H9 (cell line): ENCODE results near the gene EFNA3. TPM values are rescaled to one million over a fixed set of nuclear protein-coding genes. Genes with fewer than 3 reads are reported as not detected.

Experiments
- DNase-seq: peaks from one replicate; pipeline ENCODE4 v3.0.0-alpha.2; 2017
- H2AFZ ChIP-seq: one replicate; pipeline ENCODE4 v1.6.1; 2013; ENCODE audit warnings: mild to moderate bottlenecking, low read length, control low read depth, moderate library complexity
- H2AK5ac ChIP-seq: 2 replicates; pipeline ENCODE4 v1.6.1; 2013; ENCODE audit warnings: low read length, control low read depth, mixed read lengths; ENCODE audit not compliant: insufficient read length
- H2BK120ac ChIP-seq: one replicate; pipeline ENCODE4 v1.6.1; 2013; ENCODE audit warnings: low read depth, mild to moderate bottlenecking, low read length, control low read depth, inconsistent platforms; ENCODE audit not compliant: poor library complexity, severe bottlenecking
- H2BK12ac ChIP-seq: 2 replicates; pipeline ENCODE4 v1.6.1; 2013; ENCODE audit warnings: low read length, control low read depth, mixed read lengths, low read depth; ENCODE audit not compliant: insufficient read length
- H2BK15ac ChIP-seq: 2 replicates; pipeline ENCODE4 v1.6.1; 2013; ENCODE audit warnings: low read depth, low read length, control low read depth
- H2BK20ac ChIP-seq: one replicate; pipeline ENCODE4 v1.6.1; 2013; ENCODE audit warnings: low read depth, mild to moderate bottlenecking, low read length, control low read depth, inconsistent platforms; ENCODE audit not compliant: poor library complexity, severe bottlenecking
- H2BK5ac ChIP-seq: 2 replicates; pipeline ENCODE4 v1.6.1; 2013; ENCODE audit warnings: low read length, control low read depth, mixed read lengths; ENCODE audit not compliant: insufficient read length
- H3K14ac ChIP-seq: 2 replicates; pipeline ENCODE4 v1.6.1; 2013; ENCODE audit warnings: low read length, control low read depth; ENCODE audit not compliant: insufficient read depth
- H3K18ac ChIP-seq: 2 replicates; pipeline ENCODE4 v1.6.1; 2013; ENCODE audit warnings: low read depth, mild to moderate bottlenecking, mixed read lengths, low read length, control low read depth; ENCODE audit not compliant: insufficient read length
- H3K23ac ChIP-seq: 2 replicates; pipeline ENCODE4 v1.6.1; 2013; ENCODE audit warnings: low read length, control low read depth, mixed read lengths, low read depth; ENCODE audit not compliant: insufficient read length
- H3K23me2 ChIP-seq: 2 replicates; pipeline ENCODE4 v1.6.1; 2013; ENCODE audit warnings: low read depth, mild to moderate bottlenecking, mixed read lengths, low read length, control low read depth; ENCODE audit not compliant: insufficient read length, poor library complexity, severe bottlenecking
- H3K27ac ChIP-seq: 2 replicates; pipeline ENCODE4 v1.5.1; 2013; ENCODE audit warnings: low read length, control low read depth, mixed read lengths, low read depth; ENCODE audit not compliant: insufficient read length
- H3K27me3 ChIP-seq: 2 replicates; pipeline ENCODE4 v1.6.1; 2013; ENCODE audit warnings: low read length, control low read depth, inconsistent platforms; ENCODE audit not compliant: insufficient read depth
- H3K4ac ChIP-seq: 2 replicates; pipeline ENCODE4 v1.6.1; 2013; ENCODE audit warnings: low read depth, mild to moderate bottlenecking, control low read depth, inconsistent platforms, low read length, moderate library complexity
- H3K4me1 ChIP-seq: 2 replicates; pipeline ENCODE4 v1.6.1; 2013; ENCODE audit warnings: low read length, control low read depth, inconsistent platforms; ENCODE audit not compliant: insufficient read depth
- H3K4me2 ChIP-seq: 2 replicates; pipeline ENCODE4 v1.6.1; 2013; ENCODE audit warnings: low read length, control low read depth, mixed read lengths; ENCODE audit not compliant: insufficient read length, insufficient read depth
- H3K56ac ChIP-seq: 2 replicates; pipeline ENCODE4 v1.6.1; 2013; ENCODE audit warnings: low read depth, mild to moderate bottlenecking, mixed read lengths, low read length, control low read depth; ENCODE audit not compliant: insufficient read length
- H3K79me1 ChIP-seq: 2 replicates; pipeline ENCODE4 v1.6.1; 2013; ENCODE audit warnings: low read depth, mild to moderate bottlenecking, moderate library complexity, low read length, control low read depth, inconsistent platforms; ENCODE audit not compliant: insufficient read depth, poor library complexity, severe bottlenecking
- H3K79me2 ChIP-seq: 2 replicates; pipeline ENCODE4 v1.6.1; 2013; ENCODE audit warnings: low read length, control low read depth, inconsistent platforms; ENCODE audit not compliant: insufficient read depth
- H3K9ac ChIP-seq: 2 replicates; pipeline ENCODE4 v1.6.1; 2013; ENCODE audit warnings: low read length, control low read depth, mixed read lengths; ENCODE audit not compliant: insufficient read length; ENCODE audit errors: extremely low read depth
- H3K9me3 ChIP-seq: one replicate; pipeline ENCODE4 v1.6.1; 2013; ENCODE audit warnings: low read depth, low read length, inconsistent platforms; ENCODE audit not compliant: control insufficient read depth
- H3T11ph ChIP-seq: one replicate; pipeline ENCODE4 v1.6.1; 2013; ENCODE audit warnings: mild to moderate bottlenecking, low read length, control low read depth, inconsistent platforms
- H4K20me1 ChIP-seq: one replicate; pipeline ENCODE4 v1.6.1; 2013; ENCODE audit not compliant: control insufficient read depth, insufficient read length, insufficient read depth
- H4K5ac ChIP-seq: 2 replicates; pipeline ENCODE4 v1.6.1; 2013; ENCODE audit warnings: low read depth, mild to moderate bottlenecking, mixed read lengths, low read length, control low read depth; ENCODE audit not compliant: insufficient read length
- H4K8ac ChIP-seq: replicated peaks from 2 replicates; pipeline ENCODE4 v1.6.1; 2013; ENCODE audit warnings: low read length, control low read depth, mixed read lengths, low read depth; ENCODE audit not compliant: insufficient read length
- H4K91ac ChIP-seq: 2 replicates; pipeline ENCODE4 v1.6.1; 2013; ENCODE audit warnings: low read depth, mild to moderate bottlenecking, moderate library complexity, mixed read lengths, low read length, control low read depth; ENCODE audit not compliant: insufficient read length
- H3K27ac Mint-ChIP-seq, 3 experiments: 2 replicates in 2 of 3; 3 replicates in 1 of 3; pipeline ENCODE4 v1.8.0; 2020 to 2021; ENCODE audit warnings: mixed read lengths in 3 of 3, mild to moderate bottlenecking in 1 of 3, moderate library complexity in 1 of 3
- H3K27me3 Mint-ChIP-seq: 2 replicates; pipeline ENCODE4 v1.8.0; 2021; ENCODE audit warnings: low read depth, mild to moderate bottlenecking, moderate library complexity, mixed read lengths
- H3K36me3 Mint-ChIP-seq, 3 experiments: 2 replicates in 2 of 3; 3 replicates in 1 of 3; pipeline ENCODE4 v1.8.0; 2020 to 2021; ENCODE audit warnings: low read depth in 3 of 3, mixed read lengths in 3 of 3; ENCODE audit not compliant: insufficient read depth in 1 of 3
- H3K4me1 Mint-ChIP-seq, 2 experiments: 2 replicates each; pipeline ENCODE4 v1.8.0; 2020; ENCODE audit warnings: mixed read lengths in 2 of 2
- H3K4me3 Mint-ChIP-seq, 2 experiments: 2 replicates in 1 of 2; 3 replicates in 1 of 2; pipeline ENCODE4 v1.8.0; 2020 to 2021; ENCODE audit warnings: mild to moderate bottlenecking in 2 of 2, mixed read lengths in 2 of 2, moderate library complexity in 1 of 2
- H3K9me3 Mint-ChIP-seq, 2 experiments: 2 replicates in 1 of 2; 3 replicates in 1 of 2; pipeline ENCODE4 v1.8.0; 2020; ENCODE audit warnings: mild to moderate bottlenecking in 2 of 2, mixed read lengths in 2 of 2, moderate library complexity in 1 of 2
- WGBS: extraction: QIAGEN DNeasy Blood & Tissue Kit; methylation state at CpG from one replicate; pipeline ENCODE4 v1.1.7; 2013; ENCODE audit warnings: missing lambda C conversion rate, low lambda C conversion rate, mixed read lengths; ENCODE audit not compliant: insufficient read length; ENCODE audit errors: extremely low coverage; 5-methylcytosine and 5-hydroxymethylcytosine counted together
- total RNA-seq: library from RNA; stranded (reverse); gene quantifications from 2 replicates; pipeline ENCODE4 v1.2.1, GENCODE V29; 2021
- TF ChIP-seq, protein P1 (sequence below): fragments of 200-600 bp; sonication (generic); conservative IDR thresholded peaks from 3 replicates; pipeline ENCODE4 v1.8.0; 2021; ENCODE audit warnings: antibody characterized with exemption, mild to moderate bottlenecking

EFNA3 gene
- total RNA-seq, 1 experiment from 2014 or later, result 3.9 TPM

DNA sequence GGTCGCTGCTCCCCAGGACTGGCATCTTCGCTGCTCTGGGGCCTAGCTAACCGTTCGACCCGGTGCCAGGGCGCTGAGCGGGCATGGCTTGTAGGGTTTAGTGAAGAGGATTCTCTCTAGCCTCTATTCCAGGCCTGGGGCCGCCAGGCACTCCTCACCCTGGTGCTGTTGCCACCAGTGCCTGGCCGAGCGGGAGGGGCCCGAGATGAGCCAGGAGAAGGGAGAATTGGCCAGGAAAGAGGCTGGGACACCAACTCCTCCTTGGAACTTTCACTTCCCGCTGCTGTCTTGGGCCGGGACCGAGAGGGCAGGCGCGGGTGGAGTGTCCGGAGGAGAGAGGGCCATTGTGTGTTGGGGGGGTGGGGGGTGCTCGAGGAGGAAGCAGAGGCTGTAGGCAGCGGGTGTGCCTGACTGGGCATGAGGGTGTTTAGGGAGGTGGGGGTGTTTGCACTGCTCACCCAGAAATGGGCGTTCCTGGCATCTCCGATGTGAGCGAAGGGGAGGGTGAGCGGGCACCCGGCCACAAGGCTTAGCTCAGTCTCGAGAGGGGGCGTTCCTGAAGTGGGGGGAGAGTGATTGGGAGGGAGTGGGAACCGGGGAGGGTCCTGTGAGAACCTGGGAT lies 26.7 kb upstream of the EFNA3 start:
- Histone ChIP-seq H3K4me1 (no peaks in the 10 kb centered on the region; the same call in 1 of the 2 replicates), H4K8ac (no peak overlapping the region), H2BK20ac (no peak overlapping the region), H3K79me1 (no peaks in the 10 kb centered on the region), H3K27ac (no peak overlapping the region), H3K14ac (no peak overlapping the region; the same call in 1 of the 2 replicates), H3K18ac (no peak overlapping the region), H2BK120ac (no peak overlapping the region), H4K5ac (no peak overlapping the region), H2AK5ac (no peak overlapping the region), H4K91ac (no peak overlapping the region), H3K23ac (no peak overlapping the region), H3K56ac (no peak overlapping the region), H3K4ac (no peak overlapping the region), H2BK5ac (no peak overlapping the region), H3T11ph (no peak overlapping the region), H3K79me2 (no peaks in the 10 kb centered on the region), H2AFZ (no peak overlapping the region), H4K20me1 (no peaks in the 10 kb centered on the region), H3K9ac (peak overlapping the region; percentile 4), H3K23me2 (peaks cover 16% of the 10 kb centered on the region), H3K9me3 (no peaks in the 10 kb centered on the region), H3K4me2 (peak overlapping the region; percentile 67), H3K27me3 (peaks cover 4% of the 10 kb centered on the region; the same call in 1 of the 2 replicates), H2BK12ac (no peak overlapping the region), H2BK15ac (no peak overlapping the region)
- peaks cover 7 to 13% (median 8%) of the 10 kb centered on the region in 3 experiments; a peak in 5 of 7 replicates for H3K36me3 Mint-ChIP-seq
- no peak overlapping the region for H3K27ac Mint-ChIP-seq
- peaks cover 23 to 37% of the 10 kb centered on the region in 2 experiments for H3K4me1 Mint-ChIP-seq
- WGBS, result no CpG with 5 or more reads among the region's 27 CpGs
- no peaks in the 10 kb centered on the region for H3K9me3 Mint-ChIP-seq
- no peak for DNase-seq
- TF ChIP-seq, protein P1, sequence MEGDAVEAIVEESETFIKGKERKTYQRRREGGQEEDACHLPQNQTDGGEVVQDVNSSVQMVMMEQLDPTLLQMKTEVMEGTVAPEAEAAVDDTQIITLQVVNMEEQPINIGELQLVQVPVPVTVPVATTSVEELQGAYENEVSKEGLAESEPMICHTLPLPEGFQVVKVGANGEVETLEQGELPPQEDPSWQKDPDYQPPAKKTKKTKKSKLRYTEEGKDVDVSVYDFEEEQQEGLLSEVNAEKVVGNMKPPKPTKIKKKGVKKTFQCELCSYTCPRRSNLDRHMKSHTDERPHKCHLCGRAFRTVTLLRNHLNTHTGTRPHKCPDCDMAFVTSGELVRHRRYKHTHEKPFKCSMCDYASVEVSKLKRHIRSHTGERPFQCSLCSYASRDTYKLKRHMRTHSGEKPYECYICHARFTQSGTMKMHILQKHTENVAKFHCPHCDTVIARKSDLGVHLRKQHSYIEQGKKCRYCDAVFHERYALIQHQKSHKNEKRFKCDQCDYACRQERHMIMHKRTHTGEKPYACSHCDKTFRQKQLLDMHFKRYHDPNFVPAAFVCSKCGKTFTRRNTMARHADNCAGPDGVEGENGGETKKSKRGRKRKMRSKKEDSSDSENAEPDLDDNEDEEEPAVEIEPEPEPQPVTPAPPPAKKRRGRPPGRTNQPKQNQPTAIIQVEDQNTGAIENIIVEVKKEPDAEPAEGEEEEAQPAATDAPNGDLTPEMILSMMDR, result no peak
- H3K4me3 Mint-ChIP-seq, result peak overlapping the region; percentile 64 to 83
- peaks cover 19% of the 10 kb centered on the region for H3K27me3 Mint-ChIP-seq
